Ishikawa (cell line): ENCODE measurements around the gene AK5.

Experiments used
- CEBPB ChIP-seq: IDR thresholded peaks from 2 replicates; pipeline ENCODE4 v1.6.1; 2012
- EGR1 ChIP-seq: IDR thresholded peaks from 2 replicates; pipeline ENCODE4 v1.6.1; 2012
- TAF1 ChIP-seq: IDR thresholded peaks from 2 replicates; pipeline ENCODE4 v1.6.1; 2012; ENCODE audit warnings: low read depth, mild to moderate bottlenecking
- YY1 ChIP-seq: IDR thresholded peaks from 2 replicates; pipeline ENCODE4 v1.6.1; 2012; ENCODE audit warnings: low read depth

DNA sequence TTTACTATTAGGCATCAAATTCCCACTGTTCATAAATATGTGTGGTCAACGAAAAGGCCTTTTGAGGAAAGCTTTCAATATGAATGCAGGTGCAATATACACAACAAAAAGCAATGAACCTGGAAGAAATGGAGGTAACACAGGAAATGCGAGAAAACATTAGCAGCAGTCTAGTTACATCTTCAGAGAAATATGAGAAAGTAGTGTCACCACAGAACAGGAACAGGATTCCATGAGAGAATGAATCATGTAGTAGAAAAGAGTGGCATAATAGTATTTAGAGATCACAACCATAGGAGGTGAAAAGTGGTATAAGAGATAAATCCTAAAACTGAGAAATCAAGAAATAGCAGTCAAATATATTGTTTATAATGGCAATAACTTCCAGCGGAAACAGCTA lies 103.7 kb downstream of the AK5 start:
- TF ChIP-seq TAF1 = no peak
- no peak for TF ChIP-seq CEBPB
- no peak for TF ChIP-seq YY1
- no peak for TF ChIP-seq EGR1
